GM21360 (cell line): ENCODE results near the gene RAD51B.

ENCODE experiments used
- ATAC-seq: cut with Tn5 transposase; IDR thresholded peaks from one replicate; pipeline ENCODE4 v1.9.1; 2021; ENCODE audit warnings: mild to moderate bottlenecking, moderate library complexity; ENCODE audit not compliant: unreplicated experiment

The RAD51B gene

DNA sequence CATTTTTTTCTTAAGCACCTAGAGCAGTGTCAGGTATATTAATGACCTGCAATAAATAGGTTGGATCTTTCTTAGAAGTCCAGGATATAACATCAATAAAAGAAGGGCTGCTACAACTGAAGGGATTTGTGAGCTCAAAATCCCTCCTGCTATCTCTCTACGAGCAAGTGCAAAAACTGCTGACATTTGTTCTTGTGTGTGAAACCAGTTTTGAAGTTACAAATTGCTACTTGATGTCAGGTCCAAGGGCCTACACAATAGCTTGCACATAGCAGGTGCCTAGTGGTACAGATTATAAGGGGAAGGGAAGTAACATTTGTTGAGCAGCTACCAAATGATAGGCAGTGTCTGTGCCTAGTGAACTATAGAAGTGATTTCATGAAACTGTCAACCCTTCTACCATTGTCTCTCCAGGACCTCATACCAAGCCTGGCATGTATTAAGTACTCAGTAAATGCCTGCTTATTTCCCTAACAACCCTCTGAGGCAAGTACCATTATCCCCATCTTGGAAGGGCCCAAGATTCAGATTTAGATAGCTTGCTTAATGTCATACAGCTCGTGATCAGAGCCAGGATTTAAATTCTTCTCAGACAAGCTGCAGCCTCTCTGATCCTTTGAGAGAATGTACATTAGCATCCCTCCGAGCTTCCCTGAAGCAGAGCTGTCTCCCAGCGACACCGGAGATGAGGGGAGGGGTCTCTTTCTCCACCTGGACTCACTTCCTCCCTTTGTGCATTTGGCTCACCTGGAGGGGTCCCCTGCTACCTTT lies 673.0 kb downstream of the RAD51B start:
- no peak for ATAC-seq

DNA sequence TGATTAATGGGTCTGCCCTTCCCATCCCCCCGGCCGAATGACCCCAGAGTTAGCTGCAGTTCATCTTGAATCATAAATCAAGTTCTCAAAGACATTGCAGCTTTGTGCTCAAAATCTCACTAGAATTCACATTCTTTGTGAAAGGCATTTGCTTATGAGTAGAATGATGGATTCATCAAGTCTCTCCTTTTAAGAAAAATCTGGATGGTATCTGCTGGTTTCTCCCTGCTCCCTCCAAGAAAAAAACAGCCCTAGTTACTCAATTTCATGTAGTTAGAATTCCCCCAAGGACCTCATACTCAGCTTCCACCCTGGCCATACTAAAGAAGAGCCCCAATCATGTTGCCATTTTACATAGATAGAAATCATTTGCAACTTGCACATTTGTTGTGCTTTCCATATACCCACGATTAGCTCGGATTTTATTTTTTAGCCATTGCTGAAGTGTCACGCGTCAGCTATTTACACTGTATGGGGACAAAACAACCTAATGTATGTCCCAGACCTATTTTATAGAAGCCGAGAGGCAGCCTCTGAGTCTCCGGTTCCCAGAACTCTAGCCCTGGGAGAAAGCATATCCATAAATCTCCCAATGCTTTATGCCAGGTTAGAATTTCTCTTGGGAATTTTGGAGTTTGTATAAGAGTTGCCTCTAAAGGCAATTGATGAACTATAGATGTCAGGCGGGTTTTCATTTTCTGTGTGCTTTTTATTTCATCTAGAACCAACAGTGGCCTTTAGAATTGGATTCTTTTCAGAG lies 673.8 kb downstream of the RAD51B start:
- ATAC-seq: no peak

DNA sequence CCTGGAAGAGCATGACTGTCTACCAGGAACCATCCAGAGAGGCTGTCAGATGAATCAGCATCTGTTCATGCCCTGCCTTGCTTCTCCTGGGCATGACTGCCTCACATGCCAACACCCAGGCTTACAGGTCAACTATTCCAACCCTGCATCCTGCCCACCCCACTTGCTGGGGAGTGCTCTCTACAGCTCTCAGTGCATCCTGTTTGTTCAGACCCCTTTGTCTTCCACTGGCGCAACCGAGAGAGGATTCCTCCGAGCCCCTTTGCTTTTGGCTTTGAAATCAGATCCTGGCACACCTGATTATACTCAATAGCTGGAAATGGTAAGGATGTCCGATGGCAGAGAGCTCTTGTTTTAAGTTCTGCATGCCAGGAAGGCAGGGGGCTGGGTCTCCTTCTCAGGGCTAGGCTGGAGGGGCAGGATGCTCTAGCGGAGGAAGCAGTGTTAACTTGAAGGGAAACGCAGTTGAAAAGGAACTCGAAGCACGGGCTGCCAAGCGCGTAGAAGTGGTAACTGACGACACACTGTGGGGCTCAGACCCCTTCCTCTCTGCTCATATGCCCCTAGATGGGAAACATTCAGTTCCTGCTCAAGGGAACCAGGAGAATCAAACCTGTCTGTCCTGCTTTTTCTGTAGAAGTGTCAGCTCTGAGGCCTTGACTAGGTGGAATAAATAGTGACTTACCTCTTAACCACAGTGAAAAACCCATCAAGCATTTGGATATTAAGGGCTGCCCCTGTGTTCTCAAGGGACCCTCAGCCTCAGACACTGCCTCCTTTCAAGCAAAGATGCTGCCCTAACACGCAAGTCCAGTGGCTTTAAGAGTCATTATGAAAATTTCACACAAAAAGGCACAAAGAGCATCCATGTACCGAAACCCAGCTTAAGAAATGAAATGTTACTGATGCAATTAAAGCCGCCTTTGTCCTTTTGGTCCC lies 675.8 kb downstream of the RAD51B start:
- no peak for ATAC-seq

DNA sequence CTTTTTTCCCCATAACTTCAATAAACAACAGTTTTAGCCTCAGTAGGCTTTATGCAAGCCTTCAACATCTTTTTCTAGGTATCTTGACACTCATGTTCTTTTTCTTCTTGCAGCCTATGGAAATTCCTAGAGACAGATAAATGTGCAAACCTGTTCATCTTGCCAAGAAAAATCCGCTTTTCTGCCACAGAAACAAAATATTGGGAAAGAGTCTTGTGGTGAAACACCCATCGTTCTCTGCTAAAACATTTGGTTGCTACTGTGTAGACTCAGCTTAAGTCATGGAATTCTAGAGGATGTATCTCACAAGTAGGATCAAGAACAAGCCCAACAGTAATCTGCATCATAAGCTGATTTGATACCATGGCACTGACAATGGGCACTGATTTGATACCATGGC lies 677.4 kb downstream of the RAD51B start:
- ATAC-seq: no peak

DNA sequence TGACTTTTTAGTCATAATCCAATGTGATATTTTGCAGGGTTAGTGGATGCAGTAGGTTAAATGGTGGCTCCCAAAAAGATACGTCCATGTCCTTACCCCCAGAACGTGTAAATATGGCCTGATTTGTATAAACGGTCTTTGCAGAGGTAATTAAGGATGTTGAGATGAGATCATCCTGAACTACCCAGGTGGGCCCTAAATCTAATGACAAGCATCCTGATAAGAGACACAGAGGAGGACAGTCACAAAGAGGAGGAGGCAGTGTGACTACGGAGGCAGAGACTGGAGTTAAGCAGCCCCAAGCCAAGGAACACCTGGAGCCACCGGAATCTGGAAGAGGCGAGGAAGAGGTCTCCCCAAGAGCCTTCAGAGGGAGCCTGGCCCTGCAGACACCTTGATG lies 679.9 kb downstream of the RAD51B start:
- no peak for ATAC-seq

DNA sequence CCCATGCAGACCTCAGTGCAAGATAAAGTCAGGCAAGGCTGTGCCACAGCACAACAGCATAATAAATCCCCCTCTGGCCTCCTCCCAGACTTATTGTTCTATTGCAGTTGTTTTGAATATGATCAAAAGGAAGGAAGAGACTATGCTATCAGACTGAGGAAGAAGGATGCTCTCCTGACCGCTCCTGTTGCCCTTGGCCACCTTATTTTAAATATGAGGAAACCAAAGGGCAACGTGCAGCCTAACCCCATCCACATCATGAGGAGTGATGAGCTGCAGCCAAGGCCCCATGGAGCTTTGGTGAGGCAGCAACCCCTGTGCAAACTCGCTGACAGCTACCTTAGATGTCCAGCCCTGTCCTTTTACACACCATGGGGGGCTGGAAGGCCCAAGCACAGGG lies 681.6 kb downstream of the RAD51B start:
- ATAC-seq: no peak

DNA sequence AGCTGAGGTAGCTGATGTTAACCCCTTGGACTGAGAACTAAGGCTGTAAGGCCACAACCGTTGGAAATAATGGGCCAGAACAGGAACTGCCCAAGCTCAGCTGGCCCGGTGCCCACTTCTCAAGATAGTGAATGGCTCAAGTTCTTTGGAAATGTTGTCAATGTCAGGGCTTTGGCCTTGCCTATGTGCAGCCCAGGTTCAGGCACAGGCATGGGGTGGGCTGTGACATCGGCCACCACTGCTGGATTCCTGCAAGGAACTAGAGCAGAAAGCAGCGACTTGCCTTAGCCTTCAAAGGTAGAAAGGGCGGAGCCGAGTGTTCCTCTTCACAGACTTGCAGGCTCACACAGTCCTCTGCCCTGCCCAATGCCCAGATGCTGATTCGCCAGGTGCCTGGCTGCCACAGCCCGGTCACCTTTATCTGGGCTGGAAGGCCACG lies 682.1 kb downstream of the RAD51B start:
- ATAC-seq: no peak

DNA sequence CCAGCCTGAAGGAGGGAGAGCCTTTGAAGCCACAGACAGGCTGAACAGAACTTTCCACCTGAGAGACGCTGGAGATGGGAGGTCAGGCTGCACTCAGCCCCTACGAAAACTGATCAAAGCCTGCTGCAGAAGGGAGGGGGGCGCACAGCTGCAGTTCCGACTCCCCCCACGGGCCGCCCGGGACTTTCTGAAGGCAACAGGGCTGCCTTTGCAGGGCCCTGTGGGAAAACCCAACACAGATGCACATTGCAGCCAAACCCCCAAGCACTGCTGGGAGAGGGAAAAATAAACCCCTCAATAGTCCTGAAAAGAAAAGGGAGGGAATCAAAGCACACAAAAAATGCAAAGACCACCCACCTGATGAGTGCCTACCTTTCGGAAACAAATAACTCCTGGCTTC lies 682.7 kb downstream of the RAD51B start:
- no peak for ATAC-seq

DNA sequence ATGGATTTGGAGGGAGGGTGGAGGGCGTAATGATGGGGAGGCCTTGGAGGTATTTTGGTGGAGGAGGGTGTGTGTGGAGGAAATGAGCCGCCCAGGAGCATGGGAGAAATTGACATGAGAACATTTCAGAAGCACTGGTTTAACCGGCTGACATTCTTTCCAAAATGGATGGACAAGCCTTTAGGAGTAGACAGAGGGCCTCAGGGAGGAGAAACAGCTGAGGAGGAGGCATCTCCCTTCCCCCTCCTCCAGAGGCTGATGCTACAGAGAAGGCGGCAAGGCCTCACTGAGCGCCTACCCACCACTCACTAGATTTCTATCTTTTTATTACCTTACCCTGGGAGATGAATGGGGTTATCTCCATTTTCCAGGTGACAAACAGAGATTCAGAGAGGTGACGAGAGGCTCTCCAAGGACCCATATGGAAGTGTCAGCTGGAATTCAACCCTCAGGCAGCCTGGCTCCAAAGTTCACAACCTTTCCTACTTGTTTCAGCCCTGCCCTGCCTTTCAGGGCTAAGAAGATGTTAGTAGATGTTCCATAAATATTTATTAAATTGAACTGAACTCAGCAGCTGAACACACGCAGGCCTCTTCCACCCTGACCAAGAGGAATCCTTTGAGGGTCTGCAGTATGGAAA lies 683.7 kb downstream of the RAD51B start:
- ATAC-seq: no peak

DNA sequence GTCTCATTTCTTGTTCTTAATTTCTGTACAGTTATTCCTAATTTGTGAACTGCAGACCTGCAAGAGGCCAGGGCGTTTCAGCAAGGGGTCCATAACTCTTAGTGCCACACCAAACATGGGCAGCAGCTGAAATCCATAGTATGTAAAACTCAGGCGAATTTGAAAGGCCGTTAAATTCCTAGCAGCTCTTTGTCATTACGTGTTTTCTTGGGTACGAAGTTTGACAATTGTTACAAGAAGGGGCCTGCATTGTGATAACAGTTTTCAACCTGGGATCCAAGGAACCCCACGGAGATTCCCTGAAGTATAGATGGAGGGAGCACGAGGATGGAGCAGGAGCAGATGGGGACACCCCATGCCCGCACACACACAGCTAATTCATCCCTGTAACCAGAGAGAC lies 685.3 kb downstream of the RAD51B start:
- no peak for ATAC-seq

DNA sequence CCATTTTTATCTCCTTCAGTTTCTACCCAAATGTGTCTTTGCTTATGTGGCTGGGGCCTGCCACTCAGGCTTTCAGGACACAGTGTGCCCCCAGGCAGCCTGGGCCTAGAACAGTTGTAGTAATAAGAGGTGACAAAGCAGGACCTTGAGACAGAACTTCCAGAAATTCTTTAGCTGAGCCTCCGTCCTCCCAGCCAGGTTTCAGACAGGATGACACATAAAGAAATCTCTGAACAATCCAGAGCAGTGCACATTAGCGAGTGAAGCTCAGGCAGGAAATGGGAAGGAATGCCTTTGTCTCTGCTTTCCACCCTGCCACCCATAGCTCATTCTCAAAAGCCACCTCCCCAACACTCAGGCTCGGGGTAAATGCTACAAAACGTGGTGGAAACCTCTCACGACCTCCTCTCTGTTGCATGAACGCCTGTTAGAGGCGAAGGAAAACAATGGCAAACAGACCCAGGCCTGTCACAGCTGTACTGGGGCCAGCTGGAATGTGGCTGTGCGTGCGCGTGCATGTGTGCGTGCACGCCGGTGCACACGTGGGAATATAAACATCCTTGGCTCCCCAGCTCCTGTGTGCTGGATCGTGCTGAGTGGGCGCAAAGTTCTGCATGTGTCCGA lies 686.6 kb downstream of the RAD51B start:
- ATAC-seq: no peak

DNA sequence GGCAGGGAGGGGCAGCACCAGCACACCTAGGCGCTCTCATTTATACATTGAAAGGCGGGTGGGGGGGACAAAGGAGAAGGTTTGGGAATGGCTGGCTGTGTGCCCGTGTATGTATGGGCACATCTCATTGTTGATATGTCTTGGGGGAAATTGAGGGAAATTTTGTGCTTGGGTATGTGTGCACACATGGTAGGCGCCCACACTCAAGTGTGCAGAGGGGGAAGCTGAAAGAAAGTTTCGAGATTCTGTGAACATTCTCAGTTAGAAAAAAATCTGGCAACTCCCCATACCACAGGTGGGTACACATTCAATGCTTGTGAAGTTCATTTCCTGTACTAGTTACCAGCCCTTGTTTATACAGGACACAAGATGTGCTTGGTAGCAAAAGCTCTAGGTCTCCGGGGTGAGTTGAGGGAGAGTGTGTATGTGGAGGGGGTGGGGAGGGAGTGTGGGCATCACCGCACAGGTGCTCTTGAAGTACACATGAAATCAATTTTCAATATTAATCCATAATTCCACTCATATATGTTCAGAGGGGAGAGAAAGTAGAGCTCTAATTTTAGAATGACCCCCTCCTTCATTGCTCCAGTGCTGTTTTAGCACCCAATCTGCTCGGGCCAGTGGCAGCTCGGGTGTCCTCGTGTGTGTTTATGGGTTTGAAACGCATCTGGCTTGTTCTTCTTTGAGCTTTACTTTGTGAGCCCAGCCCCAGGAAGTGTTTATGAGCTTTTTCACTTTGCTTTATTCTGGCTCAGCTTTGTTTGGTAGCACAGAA lies 687.3 kb downstream of the RAD51B start:
- ATAC-seq: no peak

DNA sequence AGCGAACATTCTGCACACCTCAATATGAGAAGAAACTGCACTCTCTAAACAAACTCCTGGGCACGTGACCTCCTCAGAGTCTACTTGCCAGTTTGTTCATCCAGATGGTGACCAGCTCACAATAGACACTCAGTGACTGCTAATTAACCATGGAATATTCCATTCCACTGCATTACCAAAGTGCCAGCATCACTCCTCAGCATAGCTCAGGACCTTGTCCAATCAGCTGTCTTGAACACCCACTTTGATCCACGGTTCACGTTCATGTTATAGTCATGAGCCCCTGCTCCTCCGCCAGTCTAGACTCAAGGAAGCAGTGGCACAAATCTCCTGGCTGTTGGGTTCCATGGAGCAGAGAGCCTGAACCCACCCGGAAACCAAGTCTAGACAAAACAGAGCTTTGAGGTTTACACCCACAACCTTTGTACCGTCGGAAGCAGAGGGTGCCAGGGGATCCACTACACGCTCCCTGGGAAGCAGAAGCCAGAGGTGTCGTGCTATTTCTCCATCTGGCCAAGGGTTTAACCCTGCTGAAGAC lies 688.0 kb downstream of the RAD51B start:
- ATAC-seq: no peak

DNA sequence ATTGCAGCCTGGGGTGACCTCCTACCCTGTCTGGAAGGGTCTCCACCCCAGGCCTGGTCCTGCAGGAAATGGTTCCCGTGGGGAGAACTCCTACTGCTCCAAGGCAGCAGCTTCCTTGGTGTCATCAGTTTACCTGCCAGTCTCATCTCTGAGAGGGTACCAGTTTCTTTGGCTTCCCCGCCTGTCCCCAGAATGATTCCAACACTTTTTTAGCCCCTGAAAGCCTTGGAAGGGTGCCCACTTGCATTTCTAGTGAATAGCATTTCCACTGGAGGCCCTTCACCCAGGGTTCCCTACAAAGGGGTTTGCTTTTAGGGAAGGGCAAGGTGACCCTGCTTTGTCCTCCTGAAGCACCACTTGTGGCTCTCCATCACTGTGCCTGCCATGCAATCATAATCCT lies 689.0 kb downstream of the RAD51B start:
- no peak for ATAC-seq

DNA sequence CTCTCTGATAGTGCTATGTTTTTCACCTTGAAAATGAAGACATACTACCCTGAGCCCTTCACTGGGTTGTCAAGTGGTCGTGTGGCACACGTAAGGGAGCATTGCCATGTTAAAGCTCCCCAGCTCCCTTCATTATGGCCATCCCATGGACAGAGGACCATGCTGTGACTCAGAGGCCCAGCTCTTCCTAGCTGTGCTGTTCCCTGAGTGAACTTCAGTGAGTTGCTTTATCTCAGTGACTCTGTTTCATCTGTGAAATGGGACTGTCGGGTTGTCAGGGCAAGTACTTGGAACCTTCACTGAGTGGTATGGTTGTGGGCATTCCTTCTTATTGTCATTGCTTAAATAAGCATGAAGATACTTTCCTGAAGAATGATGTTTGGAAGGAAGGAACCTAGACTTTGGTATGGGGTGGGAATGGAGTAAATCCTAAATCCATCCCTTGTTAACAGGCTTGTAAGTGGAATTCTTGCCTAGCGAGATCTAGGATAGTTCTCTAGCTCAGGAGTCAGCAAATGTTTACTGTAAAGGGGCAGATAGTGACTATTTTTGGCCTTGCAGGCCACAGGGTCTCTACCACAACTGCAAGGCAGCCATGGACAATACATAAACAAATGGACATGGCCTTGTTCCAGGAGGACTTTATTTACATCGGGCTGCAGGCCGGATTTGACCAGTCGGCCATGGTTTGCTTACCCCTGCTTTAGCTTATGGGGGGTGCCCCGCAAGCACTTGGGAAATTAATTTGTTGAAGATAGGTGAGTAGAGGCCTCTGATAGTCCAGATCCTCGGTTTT lies 689.8 kb downstream of the RAD51B start:
- ATAC-seq: no peak

DNA sequence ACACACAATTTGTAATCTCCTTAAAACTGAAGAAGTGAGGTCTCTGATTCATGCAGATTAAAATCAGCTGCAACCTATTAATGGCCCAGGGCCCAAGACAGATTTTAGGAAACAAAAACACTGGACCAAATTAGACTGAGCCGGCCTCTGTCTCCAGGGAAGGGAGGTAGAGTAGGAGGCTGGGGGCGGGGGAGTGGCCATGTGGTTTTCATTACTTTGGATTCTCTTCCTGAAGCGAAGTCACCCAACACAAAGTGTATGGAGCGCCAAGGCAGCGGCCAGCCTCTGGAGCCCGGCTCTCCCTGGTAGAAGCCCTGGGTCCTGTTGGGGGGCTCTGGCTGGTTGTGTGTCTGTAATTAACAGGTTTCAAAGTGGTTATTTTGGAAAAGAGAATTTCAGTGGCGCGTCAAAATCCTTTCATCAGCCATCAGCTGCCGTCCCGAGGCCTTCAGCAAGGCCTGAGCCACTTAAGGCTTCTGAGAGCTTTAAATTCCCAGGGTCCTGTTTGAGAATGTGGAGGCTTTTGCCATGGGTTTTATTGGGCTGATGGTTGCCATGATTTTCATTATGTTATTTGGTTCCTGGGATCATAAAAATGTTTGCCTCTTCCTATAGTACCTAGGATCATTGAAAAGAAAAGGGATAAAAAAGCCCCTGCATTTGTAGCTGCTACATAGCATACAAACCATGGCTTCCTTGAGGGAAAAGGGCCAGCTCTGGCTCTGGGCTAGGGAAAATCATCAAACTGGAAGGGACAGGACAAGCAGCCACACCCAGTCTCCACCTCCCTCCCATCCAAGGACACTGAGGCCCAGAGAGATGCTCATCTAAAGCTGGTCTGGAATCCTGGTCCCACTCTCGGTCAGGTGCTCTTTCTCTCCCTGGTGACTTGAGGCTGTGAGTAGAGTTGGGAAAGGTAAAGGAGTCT lies 690.9 kb downstream of the RAD51B start:
- no peak for ATAC-seq
